Measurements from ENCODE around the gene LACTB.

LACTB gene

GRCh38 chr15:63109920-63110319 lies 11.7 kb upstream of the LACTB start:
- Histone ChIP-seq H3F3A (ENCODE audit: insufficient read depth) (no peaks in the 10 kb centered on the region), H2AFZ (ENCODE audit: low read depth, low read length, severe bottlenecking) (no peak overlapping the region), H3K4me2 (ENCODE audit: low read depth, low read length, poor library complexity, severe bottlenecking) (no peak overlapping the region), H3K27me3 (ENCODE audit: low read length) (no peaks in the 10 kb centered on the region), H3K4me3 (ENCODE audit: insufficient read depth, low read length, poor library complexity, severe bottlenecking) (no peak overlapping the region), H3K9me2 (replicated peaks; ENCODE audit: insufficient read depth, low read length) (no peaks in the 10 kb centered on the region), H3K36me3 (ENCODE audit: low read length) (no peaks in the 10 kb centered on the region), H3K79me2 (ENCODE audit: insufficient read depth, low read length) (no peaks in the 10 kb centered on the region), H4K20me1 (ENCODE audit: low read depth, low read length) (no peaks in the 10 kb centered on the region), H3K9me3 (ENCODE audit: insufficient read depth, low read length) (no peaks in the 10 kb centered on the region), H3K9ac (ENCODE audit: low read length) (no peak overlapping the region), H3K27ac (ENCODE audit: low read depth, low read length) (no peak overlapping the region)
- TF ChIP-seq CTCF (IDR thresholded peaks at IDR 0.05; ENCODE audit: insufficient read depth, low read length, poor library complexity, severe bottlenecking) (no peak), EZH2phosphoT487 (conservative IDR thresholded peaks at IDR 0.05; ENCODE audit: low read length) (no peak)

- Histone ChIP-seq H2AFZ (ENCODE audit: low read depth, low read length, severe bottlenecking) (peak overlapping the region; percentile 69), H3K36me3 (ENCODE audit: low read length) (no peaks in the 10 kb centered on the region), H3K4me3 (ENCODE audit: insufficient read depth, low read length, poor library complexity, severe bottlenecking) (no peak overlapping the region), H4K20me1 (ENCODE audit: low read depth, low read length) (no peaks in the 10 kb centered on the region), H3F3A (ENCODE audit: insufficient read depth) (no peaks in the 10 kb centered on the region), H3K9ac (ENCODE audit: low read length) (no peak overlapping the region), H3K79me2 (ENCODE audit: insufficient read depth, low read length) (no peaks in the 10 kb centered on the region), H3K27ac (ENCODE audit: low read depth, low read length) (no peak overlapping the region), H3K4me2 (ENCODE audit: low read depth, low read length, poor library complexity, severe bottlenecking) (no peak overlapping the region), H3K9me2 (replicated peaks; ENCODE audit: insufficient read depth, low read length) (no peaks in the 10 kb centered on the region), H3K9me3 (ENCODE audit: insufficient read depth, low read length) (no peaks in the 10 kb centered on the region), H3K27me3 (ENCODE audit: low read length) (no peaks in the 10 kb centered on the region)
- TF ChIP-seq CTCF (IDR thresholded peaks at IDR 0.05; ENCODE audit: insufficient read depth, low read length, poor library complexity, severe bottlenecking) (no peak), EZH2phosphoT487 (conservative IDR thresholded peaks at IDR 0.05; ENCODE audit: low read length) (no peak)
These were observed 11.1 kb upstream of the LACTB start for GRCh38 chr15:63110428-63111026.

GRCh38 chr15:63111481-63111880 lies 10.2 kb upstream of the LACTB start:
- no peak overlapping the region for H3K9ac ChIP-seq (ENCODE audit: low read length)
- no peaks in the 10 kb centered on the region for H3K9me2 ChIP-seq (replicated peaks; ENCODE audit: insufficient read depth, low read length)
- H3K79me2 ChIP-seq (ENCODE audit: insufficient read depth, low read length), result no peaks in the 10 kb centered on the region
- no peak overlapping the region for H3K4me2 ChIP-seq (ENCODE audit: low read depth, low read length, poor library complexity, severe bottlenecking)
- H3F3A ChIP-seq (ENCODE audit: insufficient read depth), result no peaks in the 10 kb centered on the region
- H4K20me1 ChIP-seq (ENCODE audit: low read depth, low read length), result no peaks in the 10 kb centered on the region
- no peak for TF ChIP-seq EZH2phosphoT487 (conservative IDR thresholded peaks at IDR 0.05; ENCODE audit: low read length)
- TF ChIP-seq CTCF (IDR thresholded peaks at IDR 0.05; ENCODE audit: insufficient read depth, low read length, poor library complexity, severe bottlenecking), result no peak
- H3K9me3 ChIP-seq (ENCODE audit: insufficient read depth, low read length), result no peaks in the 10 kb centered on the region
- no peak overlapping the region for H3K4me3 ChIP-seq (ENCODE audit: insufficient read depth, low read length, poor library complexity, severe bottlenecking)
- no peak overlapping the region for H3K27ac ChIP-seq (ENCODE audit: low read depth, low read length)
- H2AFZ ChIP-seq (ENCODE audit: low read depth, low read length, severe bottlenecking), result peak overlapping the region; percentile 69
- H3K27me3 ChIP-seq (ENCODE audit: low read length), result no peaks in the 10 kb centered on the region
- H3K36me3 ChIP-seq (ENCODE audit: low read length), result no peaks in the 10 kb centered on the region

Measured in SU-DHL-6 (cell line).